NCI-H128 (cell line): ENCODE data around the gene POFUT2.
"Not testable (repeated sequence)": the region's sequence is repeated elsewhere in the genome, so short reads cannot be mapped to it uniquely, and the experiment has no call there.

Source experiments
- DNase-seq: peaks from one replicate; lab custom pipeline; 2025; ENCODE audit not compliant: unreplicated experiment; lab: John Stamatoyannopoulos, UW

Gene POFUT2

GRCh38 chr21:45310459-45310858 lies 22.8 kb upstream of the POFUT2 start:
- no peak for DNase-seq

DNA sequence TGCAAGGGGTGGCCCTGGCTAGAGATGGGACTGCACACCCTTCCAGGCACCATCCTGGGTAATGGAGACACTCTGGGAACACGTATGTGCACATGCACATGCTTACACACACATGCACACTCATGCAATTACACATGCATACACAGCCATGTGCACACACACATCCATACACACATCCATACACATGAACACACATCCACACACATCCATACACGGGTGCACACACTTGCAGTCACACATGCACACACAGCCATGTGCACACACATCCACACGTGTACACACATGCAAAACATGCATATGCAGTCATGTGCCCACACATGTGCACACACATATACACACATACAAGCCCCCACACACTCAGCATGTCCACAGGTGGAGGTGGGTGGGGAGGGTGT lies 22.3 kb upstream of the POFUT2 start:
- DNase-seq: no peak

- DNase-seq: no peak
Measured at GRCh38 chr21:45309069-45309986, 21.6 kb upstream of the POFUT2 start.

DNA sequence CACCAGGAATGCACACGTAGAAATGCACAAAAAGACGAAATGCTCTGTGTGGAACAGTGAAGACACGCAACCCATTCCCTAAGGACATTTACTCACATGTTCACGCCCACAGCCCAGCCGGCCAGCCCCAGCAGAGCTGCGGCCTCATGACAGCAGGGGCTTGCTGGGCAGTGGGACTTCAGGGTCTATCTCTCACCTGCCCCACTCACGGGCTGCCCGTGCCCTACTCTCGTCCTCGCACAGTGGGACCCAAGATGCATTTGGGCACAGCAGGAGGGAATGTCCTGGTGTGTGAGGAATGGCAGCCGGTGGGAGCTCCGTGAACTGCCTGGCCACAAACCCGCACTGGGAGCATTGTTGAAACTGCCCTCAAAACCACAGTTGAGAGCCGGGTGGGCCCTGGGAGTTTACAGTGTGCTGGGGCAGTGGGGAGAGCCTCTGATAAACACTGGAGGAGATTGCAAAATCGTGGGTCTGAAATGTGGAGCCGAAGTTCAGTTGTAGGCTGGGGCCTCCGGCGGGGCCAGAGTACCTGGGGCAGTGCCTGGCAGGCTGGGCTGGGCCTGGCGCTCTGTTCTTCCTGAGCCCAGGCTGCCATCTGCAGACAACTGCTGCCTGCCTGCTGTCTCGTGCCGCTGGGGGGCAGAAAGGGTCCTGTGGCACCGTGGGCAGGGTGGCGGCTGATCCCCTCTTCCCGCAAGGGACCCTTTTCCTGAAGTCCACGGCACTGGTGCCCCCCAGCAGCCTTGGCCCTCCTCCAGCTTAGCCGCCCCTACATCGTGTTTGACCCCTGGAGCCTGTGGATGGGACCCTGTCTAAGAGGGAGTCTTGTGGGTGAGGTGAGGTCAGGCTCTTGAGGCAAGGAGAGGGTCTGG lies 20.7 kb upstream of the POFUT2 start:
- no peak for DNase-seq

- DNase-seq: not testable (repeated sequence)
Measured at GRCh38 chr21:45307597-45308158, 20.0 kb upstream of the POFUT2 start.

DNA sequence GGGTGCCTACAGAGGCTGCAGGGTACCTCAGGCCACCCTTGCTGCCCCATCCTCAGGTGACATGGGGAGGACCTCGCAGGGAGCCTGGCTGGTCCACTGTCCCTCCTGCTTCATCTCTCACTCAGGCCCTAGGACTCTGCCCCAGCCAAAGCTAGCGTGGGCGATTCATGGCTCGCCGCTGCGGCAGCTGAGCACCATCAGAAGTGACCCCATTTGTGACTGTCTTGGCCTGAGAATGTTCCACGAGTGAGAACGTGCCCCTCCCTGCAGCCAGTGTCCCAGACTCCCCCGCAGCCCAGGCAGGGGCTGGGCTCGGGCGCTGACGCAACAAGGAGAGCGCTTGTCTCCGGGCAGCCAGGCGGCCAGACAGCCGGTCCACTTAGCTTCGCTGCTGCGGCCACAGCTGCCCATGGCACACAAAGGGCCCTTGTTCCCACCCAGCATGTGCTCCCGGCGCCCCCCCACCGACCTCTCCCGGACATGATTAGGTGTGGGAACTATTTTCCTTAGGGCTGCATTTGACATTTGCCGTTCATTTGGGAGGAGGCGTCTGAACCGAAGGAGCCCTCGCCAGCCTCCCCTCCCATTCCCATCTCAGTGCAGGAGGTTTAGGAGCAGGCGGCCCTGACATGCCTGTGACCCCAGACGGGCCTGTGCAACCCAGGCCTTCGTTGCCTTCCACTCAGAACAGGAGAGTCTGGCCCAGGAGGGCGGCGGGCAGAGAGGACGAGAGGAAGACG lies 19.3 kb upstream of the POFUT2 start:
- no peak for DNase-seq

GRCh38 chr21:45306453-45306831 lies 18.7 kb upstream of the POFUT2 start:
- no peak for DNase-seq

- DNase-seq: no peak
Measured at GRCh38 chr21:45305836-45306235, 18.1 kb upstream of the POFUT2 start.

DNA sequence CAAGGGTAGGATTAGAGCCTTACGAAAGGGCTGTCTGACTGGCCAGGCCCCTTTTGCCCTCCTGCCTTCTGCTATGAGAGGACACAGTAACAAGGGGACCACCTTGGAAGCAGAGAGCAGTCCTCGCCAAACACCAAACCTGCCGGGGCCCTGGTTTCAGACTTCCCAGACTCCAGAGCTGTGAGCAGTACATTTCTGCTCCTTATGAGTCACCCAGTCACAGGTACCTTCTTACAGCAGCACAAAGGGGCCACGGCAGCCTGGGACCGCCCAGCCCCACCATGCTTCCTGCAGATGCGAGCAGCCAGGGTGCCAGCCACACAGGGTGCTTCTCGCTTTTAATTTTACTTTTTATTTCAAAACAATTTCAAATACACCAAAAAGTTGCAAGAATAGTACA lies 17.2 kb upstream of the POFUT2 start:
- DNase-seq: no peak

GRCh38 chr21:45304476-45304830 lies 16.8 kb upstream of the POFUT2 start:
- no peak for DNase-seq

- no peak for DNase-seq
Measured at GRCh38 chr21:45303751-45304475, 16.2 kb upstream of the POFUT2 start.

DNA sequence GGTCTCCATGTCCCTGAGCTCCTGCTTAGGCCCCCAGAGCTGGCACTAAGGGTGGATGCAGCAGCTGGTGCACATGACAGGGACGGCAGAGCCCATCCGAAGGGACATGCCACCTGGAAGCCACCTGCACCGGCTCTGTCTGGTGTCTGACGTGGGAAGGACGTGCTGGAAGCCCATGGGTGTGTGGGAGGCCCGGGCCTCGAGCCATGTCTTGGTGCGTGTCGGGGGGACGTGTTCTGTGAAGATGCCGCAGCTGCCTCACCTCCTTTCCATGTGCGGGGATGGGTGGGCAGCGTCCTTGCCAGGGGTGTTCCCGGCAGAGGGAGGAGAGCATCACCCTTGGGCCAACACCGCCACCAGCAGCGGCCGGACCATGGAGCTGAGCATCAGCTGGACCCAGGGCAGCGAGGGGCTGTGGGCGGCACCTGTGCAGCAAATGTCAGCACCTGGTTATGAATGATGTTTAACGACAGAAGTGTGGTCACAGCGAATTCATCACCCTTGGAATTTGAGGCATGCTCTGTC lies 15.5 kb upstream of the POFUT2 start:
- DNase-seq: no peak

DNA sequence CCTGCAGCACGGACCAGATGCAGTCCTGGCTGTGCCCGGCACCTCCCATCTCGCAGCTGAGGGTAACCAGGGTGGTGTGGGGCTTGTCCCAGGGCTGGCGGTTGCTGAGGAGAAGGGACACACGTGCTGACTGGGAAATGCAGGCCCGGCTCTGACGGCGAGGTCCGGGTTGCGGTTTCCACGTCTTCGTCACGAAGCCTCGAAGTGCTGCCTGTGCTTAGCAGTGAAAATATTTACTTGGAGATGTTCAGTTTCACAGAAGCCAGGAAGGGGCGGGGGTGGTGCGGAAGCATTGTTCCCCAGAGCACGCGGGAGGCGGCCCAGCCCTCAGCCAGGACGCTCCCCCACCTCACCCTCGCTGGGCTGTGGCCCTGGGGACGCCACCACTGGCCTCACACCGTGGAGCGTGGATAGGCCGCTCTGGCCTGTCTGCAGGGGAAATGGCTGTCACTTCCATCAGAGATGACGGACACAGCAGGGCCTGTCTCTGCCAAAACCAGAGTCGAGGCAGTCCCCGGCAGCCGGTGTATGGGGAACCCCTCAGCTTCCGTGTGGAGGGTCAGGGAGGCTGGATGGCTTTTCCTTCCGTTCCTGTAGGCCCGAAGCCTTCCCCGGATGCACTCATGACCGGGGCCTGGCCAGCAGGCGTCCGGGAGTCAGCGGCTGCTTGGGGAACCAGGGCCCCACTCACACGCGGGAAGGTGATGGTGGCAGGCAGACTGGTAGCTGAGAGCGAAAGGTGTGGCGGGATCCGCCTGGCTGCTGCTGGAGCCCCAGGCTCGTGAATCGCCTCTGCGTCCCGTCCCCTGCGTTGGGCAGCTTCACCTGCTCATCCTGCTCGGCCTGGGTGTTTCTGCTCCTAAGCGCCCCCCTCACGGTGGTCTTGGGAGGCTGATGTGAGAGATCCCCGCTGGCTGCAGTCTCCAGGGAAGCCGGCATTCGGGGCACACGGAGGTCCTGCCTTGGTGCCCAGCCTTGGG lies 14.7 kb upstream of the POFUT2 start:
- DNase-seq: no peak

DNA sequence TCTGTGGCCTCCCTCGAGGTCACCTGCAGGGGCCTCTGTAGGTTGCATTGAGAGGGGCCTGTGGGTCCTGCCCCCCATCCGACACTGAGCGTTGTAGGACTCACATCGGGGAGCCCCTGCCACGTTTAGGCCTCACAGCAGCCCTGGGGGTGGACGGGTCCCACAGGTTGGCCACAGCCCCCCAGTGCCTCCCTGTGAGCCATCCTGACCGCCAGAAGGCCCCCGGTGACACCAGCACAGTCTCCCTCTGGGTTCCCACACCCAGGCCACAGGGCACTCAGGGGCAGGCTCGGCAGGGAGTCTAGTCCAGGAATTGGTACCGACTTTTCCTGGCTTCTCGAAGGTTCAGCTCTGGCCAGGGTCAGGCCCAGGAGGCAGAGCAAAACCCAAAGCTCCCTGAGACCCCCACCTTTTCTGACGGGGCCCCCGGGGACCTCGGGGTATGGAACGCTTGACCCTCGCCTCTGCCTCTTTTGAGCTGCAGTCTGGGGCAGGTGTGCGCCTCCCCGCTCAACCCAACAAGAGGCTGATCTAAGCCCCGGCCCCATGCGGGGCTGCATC lies 13.9 kb upstream of the POFUT2 start:
- no peak for DNase-seq

DNA sequence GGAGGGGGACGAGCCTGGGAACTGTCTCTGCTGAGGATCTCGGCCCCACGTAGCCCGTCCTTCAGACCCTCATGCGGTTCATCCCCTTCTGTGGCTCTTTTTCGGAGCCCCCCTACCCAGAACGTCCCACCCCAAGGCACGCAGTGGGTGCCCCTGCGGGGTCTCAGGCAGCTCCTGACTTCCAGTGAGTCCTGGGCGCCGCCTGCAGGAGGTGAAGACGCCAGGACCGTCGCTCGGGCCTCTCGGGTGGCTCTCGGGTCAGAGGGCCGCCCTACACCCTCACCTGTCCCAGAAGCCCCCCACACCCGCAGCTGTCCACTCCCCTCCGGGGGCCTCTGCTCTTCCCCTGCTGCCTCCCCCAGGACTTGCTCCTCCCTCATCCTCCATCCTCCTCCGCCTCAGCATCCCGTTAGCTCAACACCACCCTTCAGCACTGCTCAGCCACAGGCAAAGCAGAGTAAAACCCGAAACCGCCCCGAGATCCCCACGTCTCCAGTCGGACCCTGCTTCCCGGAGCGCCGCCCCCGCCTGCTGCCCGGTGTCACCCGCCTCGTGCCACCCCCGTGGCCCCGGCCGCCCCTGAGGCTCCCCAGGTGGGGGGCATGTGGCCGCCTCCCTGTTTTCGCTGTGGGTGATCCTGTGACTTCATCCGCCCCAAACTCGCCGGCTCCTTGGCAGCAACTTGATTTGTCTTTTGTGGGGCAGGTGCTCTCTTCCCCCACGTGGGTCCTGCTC lies 13.3 kb upstream of the POFUT2 start:
- DNase-seq: no peak

DNA sequence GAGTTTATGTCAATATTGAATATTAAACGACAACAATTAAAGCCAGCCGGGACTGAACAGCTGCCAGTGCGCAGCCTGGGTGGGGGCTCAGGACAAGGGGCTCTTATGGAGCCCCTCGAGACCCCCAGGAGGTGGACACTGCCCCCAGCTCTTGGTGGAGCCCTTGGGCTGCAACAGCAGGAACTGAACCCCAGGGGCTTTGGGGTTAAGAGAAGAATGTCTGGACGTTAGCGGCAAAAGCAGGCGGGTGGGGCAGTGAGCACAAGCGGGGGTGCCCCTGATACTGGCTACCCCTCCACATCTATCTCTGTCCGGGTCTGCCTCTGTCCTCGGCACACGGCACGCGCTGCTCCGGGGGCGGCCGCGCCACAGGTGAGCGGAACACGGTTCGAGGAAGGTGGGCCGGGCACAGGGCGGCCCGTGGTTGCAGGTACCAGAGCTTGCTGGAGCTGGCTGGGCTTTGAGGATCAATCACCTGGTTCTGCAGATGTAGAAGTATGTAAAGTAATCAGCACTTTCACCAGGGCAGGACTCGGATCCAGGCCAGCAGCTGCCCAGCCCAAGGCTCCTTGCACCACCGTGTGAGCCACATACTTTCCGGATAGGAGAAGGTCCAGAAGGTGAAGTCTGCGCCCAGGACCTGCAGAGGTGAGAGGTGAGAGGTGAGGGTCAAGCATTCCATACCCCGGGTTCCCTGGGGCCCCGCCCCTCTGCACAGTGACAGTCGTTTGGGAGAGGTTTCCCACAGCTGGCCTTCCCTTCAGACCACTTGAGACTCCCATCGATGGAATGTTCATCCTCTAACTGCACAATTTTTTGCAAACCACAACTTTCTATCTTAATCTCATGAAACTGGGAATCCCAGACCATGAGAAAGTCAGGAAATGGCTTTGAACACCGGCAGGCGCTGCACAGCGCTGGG lies 12.4 kb upstream of the POFUT2 start:
- no peak for DNase-seq
